ENCODE results near the gene NTRK2.
A peak's percentile ranks its signal among the peaks of the same experiment; 100 is the strongest.

The NTRK2 gene

DNA sequence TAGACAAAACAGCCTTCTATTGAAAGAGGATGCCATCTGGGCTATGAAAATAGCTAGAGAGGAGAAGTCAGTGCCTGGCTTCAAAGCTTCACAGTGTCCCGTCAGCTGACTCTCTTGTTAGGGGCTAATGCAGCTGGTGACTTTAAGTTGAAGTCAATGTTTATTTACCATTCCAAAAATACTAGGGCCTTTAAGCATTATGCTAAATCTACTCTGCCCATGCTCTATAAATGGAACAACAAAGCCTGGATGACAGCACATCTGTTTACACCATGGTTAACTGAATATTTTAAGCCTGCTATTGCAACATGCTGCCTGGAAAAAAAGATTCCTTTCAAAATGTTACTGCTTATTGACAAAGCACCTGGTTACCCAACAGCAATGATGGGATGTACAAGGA, 309.1 kb downstream of the NTRK2 start:
- H3K27me3 ChIP-seq, result no peaks in the 10 kb centered on the region
- no peak overlapping the region for H3K27ac ChIP-seq
- peaks cover 0 to 7% (median 0%) of the 10 kb centered on the region in 11 experiments; a peak in 1 of 22 replicates for H3K9me3 ChIP-seq (replicated peaks in 1 of 11)
- no peaks in the 10 kb centered on the region for H4K20me1 ChIP-seq
- no peak overlapping the region for H3K9ac ChIP-seq
- H3K4me1 ChIP-seq, result peaks cover 0 to 8% (median 0%) of the 10 kb centered on the region in 10 experiments; a peak in 1 of 20 replicates
- TF ChIP-seq Cebpa-rat (IDR thresholded peaks at IDR 0.05), result no peak
- no peaks in the 10 kb centered on the region for H3K36me3 ChIP-seq
- peak overlapping the region in 2 of 11 experiments; percentile 3 to 14; a peak in 2 of 22 replicates for H3K4me2 ChIP-seq
- no peak overlapping the region for H3K4me3 ChIP-seq

DNA sequence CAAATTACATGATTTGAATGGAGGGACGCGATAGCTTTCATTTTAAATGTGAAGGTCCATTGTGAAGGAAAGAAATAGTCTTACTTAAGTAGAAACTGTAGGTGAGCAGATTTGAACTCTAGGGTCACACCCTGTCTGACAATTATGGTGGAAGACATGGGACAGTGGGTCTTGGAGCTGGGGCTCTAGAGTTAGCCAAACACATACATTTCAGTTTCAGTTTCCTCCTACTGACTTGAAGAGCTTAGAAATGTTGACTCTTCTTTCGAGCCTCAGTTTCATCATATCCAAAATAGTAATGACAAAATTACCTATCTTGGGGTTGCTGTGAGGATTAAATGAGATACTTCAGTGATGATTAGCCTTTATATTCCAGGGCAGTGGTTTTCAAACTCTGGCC, 314.2 kb downstream of the NTRK2 start:
- no peak for TF ChIP-seq Cebpa-rat (IDR thresholded peaks at IDR 0.05)
- Histone ChIP-seq H3K27me3 (no peaks in the 10 kb centered on the region), H3K9me3 (replicated peaks in 1 of 11) (no peaks in the 10 kb centered on the region), H3K36me3 (no peaks in the 10 kb centered on the region), H3K27ac (no peak overlapping the region), H3K4me2 (no peak overlapping the region), H4K20me1 (no peaks in the 10 kb centered on the region), H3K9ac (no peak overlapping the region), H3K4me1 (0 out of 20 replicates have a peak, but pooled peaks cover 0 to under 1% (median 0%) of the 10 kb centered on the region in 10 experiments), H3K4me3 (no peak overlapping the region)

DNA sequence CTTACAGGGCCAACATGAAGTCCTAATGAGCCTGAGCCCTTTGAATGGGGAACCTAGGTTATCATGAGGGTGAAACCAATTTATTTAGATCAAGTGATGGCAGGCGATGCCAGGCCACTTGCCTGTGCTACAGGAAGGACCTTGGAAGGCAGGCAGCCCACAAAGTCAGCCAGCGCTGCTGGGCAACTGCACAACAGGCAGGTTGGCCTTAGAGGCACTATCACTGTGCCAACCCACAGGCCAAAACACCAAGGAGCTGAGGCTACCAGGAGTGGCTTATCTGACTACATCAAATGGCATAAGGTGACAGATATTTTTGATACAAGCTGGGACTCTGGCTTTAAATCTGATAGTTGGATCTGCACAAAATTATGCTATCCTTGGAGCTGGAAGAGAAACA, 319.1 kb downstream of the NTRK2 start:
- Histone ChIP-seq H3K4me3 (no peak overlapping the region), H3K27me3 (no peaks in the 10 kb centered on the region), H3K36me3 (no peaks in the 10 kb centered on the region), H4K20me1 (no peaks in the 10 kb centered on the region), H3K4me2 (no peak overlapping the region), H3K4me1 (no peaks in the 10 kb centered on the region), H3K9me3 (replicated peaks in 1 of 11) (no peaks in the 10 kb centered on the region), H3K27ac (no peak overlapping the region), H3K9ac (no peak overlapping the region)
- TF ChIP-seq Cebpa-rat (IDR thresholded peaks at IDR 0.05), result no peak

DNA sequence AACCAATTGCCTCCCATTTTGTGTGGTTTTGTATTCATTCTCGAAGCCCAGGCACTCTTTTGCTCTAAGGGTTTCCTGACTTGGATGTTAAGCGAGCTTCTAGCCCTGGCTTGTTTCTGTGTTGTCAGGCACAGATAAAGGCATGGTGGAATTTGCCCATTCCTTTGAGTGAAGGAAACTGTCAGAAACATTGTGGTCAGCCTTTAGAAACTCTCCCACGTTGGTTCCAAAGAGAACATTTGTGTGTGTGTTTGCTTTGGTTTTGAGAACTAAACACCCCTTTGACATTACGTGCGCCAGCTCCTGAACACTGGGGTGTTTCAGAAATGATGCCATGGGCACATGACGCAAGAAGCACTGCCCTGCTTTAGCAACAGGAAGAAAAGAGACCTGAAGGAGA, 320.9 kb downstream of the NTRK2 start:
- TF ChIP-seq Cebpa-rat (IDR thresholded peaks at IDR 0.05), result no peak
- Histone ChIP-seq H3K27me3 (no peaks in the 10 kb centered on the region), H4K20me1 (no peaks in the 10 kb centered on the region), H3K4me1 (no peaks in the 10 kb centered on the region), H3K9ac (no peak overlapping the region), H3K4me3 (no peak overlapping the region), H3K36me3 (no peaks in the 10 kb centered on the region), H3K4me2 (no peak overlapping the region), H3K27ac (no peak overlapping the region), H3K9me3 (replicated peaks in 1 of 11) (no peaks in the 10 kb centered on the region)

DNA sequence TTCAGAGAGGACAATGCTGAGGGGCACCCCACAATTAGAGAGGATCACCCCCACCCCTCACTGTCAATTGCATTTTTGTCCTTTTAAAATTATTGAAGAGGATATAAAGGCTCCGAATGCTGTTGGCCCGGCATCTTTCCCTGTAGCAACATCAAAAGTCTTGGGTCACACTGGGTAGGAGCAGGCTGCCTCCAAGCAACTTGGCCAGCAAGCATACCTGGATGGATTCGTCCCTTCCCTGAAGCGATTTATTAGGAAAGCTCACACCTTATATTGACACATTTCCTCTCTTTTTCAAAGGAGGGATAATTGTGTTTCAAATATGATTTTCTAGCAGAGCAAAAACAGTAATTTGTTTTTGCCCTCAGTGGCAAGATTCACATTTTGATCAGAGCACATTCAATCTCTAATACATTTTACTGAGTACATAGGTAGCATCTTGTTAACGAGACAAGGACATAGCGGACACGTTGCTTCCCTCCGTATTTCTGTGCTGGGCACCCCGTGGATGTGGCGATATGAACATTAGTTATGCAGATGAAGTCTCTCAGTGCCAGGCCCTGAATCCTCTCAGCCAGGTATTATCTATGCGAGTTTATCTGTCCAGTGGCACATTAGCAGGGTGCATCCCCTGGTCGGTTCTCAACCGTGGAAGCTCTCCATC, 321.5 kb downstream of the NTRK2 start:
- Histone ChIP-seq H3K4me1 (no peaks in the 10 kb centered on the region), H3K9me3 (replicated peaks in 1 of 11) (no peaks in the 10 kb centered on the region), H3K27me3 (no peaks in the 10 kb centered on the region), H3K27ac (no peak overlapping the region), H4K20me1 (no peaks in the 10 kb centered on the region), H3K4me2 (no peak overlapping the region), H3K4me3 (no peak overlapping the region), H3K36me3 (no peaks in the 10 kb centered on the region), H3K9ac (no peak overlapping the region)
- no peak for TF ChIP-seq Cebpa-rat (IDR thresholded peaks at IDR 0.05)

DNA sequence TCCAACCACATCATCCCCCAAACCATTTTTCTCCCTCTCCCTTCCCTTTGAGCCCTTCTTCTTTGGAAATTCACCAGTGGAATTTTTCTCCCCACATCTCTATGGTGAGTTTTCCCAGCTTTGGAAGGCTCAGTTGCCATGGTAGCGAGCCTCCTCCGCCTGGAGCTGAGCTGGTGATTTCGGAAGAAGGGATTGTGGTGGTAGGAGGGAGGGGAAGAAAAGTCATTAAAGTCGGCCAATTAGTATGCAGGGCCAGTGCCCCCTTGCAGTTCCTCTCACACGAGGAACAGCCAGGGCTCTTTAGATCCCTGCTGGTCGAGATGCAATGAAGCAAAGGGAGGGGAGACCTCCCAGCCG, 322.0 kb downstream of the NTRK2 start:
- Histone ChIP-seq H3K4me3 (no peak overlapping the region), H4K20me1 (no peaks in the 10 kb centered on the region), H3K27ac (no peak overlapping the region), H3K4me1 (no peaks in the 10 kb centered on the region), H3K36me3 (no peaks in the 10 kb centered on the region), H3K9me3 (replicated peaks in 1 of 11) (no peaks in the 10 kb centered on the region), H3K4me2 (no peak overlapping the region), H3K27me3 (no peaks in the 10 kb centered on the region), H3K9ac (no peak overlapping the region)
- no peak for TF ChIP-seq Cebpa-rat (IDR thresholded peaks at IDR 0.05)

DNA sequence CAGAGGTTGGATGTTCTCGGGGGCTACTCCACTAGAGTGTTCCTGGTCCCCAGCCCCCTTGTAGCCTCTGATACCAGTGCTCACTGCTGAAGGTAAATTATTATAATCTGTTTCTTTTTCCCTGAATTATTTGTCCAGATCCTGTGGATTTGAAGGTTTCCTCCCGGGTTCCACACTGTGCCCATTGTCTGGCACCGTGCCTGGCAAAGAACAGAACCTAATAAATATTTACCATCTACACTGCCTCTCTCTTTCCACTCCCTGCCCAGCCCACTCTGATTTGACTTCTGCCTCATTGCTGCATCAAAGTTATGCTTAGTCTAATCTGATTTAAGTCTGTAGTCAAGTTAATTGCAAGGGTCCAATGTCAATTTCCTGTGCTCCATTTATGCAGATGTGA, 322.9 kb downstream of the NTRK2 start:
- no peaks in the 10 kb centered on the region for H4K20me1 ChIP-seq
- no peaks in the 10 kb centered on the region for H3K36me3 ChIP-seq
- no peaks in the 10 kb centered on the region for H3K9me3 ChIP-seq (replicated peaks in 1 of 11)
- no peak for TF ChIP-seq Cebpa-rat (IDR thresholded peaks at IDR 0.05)
- H3K4me2 ChIP-seq, result no peak overlapping the region
- no peaks in the 10 kb centered on the region for H3K4me1 ChIP-seq
- no peak overlapping the region for H3K9ac ChIP-seq
- H3K4me3 ChIP-seq, result no peak overlapping the region
- no peak overlapping the region for H3K27ac ChIP-seq
- no peaks in the 10 kb centered on the region for H3K27me3 ChIP-seq

DNA sequence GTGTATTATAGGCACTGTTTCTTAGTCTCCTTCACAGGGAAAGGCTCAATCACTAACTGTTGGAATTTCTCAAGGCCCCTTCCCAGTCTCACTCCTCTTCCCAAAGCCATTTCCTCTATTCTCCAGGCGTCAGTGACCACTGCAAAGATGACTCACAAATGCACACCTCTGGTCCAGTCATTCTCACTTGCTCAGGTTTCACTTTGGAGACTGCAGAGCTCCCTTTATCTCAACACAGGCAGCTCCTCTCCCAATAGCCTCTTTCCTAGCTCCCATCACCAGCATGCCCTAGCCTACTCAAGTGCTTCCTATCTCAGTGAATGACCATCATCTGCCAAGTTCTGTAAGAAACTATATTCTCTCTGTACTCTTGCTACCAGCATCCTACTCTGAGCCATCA, 323.6 kb downstream of the NTRK2 start:
- no peak overlapping the region for H3K27ac ChIP-seq
- H3K36me3 ChIP-seq, result no peaks in the 10 kb centered on the region
- no peaks in the 10 kb centered on the region for H4K20me1 ChIP-seq
- no peaks in the 10 kb centered on the region for H3K4me1 ChIP-seq
- H3K9ac ChIP-seq, result no peak overlapping the region
- no peaks in the 10 kb centered on the region for H3K9me3 ChIP-seq (replicated peaks in 1 of 11)
- no peaks in the 10 kb centered on the region for H3K27me3 ChIP-seq
- H3K4me3 ChIP-seq, result no peak overlapping the region
- H3K4me2 ChIP-seq, result no peak overlapping the region
- TF ChIP-seq Cebpa-rat (IDR thresholded peaks at IDR 0.05), result no peak

DNA sequence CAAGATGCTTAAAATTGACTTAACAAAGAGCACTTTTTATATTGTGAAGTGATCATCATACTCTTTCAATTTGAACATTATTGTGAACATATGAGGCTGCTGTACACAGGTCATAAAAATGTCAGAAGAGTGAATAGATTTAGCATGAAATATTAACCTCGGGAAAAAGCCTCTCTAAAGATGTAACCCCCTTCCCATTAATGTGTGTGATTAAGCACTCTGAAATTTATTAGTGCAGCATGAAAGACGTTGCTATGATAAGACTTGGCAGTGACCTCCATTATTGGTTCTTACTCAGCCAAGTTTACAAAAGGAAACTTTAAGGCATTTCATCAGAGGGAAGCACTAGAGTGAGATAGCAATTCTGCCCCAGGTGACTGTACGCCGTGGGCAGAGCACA, 326.5 kb downstream of the NTRK2 start:
- Histone ChIP-seq H4K20me1 (no peaks in the 10 kb centered on the region), H3K4me3 (no peak overlapping the region), H3K9me3 (replicated peaks in 1 of 11) (peaks cover 8 to 16% (median 10%) of the 10 kb centered on the region in 11 experiments; a peak in 21 of 22 replicates), H3K36me3 (no peaks in the 10 kb centered on the region), H3K4me1 (no peaks in the 10 kb centered on the region), H3K4me2 (no peak overlapping the region), H3K27me3 (no peaks in the 10 kb centered on the region), H3K9ac (no peak overlapping the region), H3K27ac (no peak overlapping the region)
- TF ChIP-seq Cebpa-rat (IDR thresholded peaks at IDR 0.05), result no peak

DNA sequence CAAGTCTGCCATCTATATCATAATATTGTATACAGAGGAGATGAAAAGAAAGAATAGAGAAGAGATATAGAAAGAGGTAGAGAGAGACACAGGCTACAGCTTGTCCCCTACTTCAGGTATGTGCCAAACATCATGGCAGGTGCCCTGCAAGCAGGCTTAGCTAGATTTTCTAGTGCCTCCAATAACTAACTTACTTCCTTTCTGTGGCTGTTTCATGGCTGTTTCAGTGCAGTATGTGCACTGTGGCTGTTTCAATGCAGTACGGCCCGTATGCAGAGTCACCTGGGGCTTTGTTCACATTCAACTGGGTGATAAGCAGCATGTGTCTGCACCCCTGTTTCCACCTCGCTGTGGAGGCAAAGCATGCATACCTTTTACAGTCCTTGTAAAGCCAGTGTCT, 327.2 kb downstream of the NTRK2 start:
- Histone ChIP-seq H3K4me1 (no peaks in the 10 kb centered on the region), H4K20me1 (no peaks in the 10 kb centered on the region), H3K4me2 (no peak overlapping the region), H3K9me3 (replicated peaks in 1 of 11) (peaks cover 15 to 21% (median 17%) of the 10 kb centered on the region in 11 experiments; a peak in 21 of 22 replicates), H3K9ac (no peak overlapping the region), H3K27me3 (no peaks in the 10 kb centered on the region), H3K27ac (no peak overlapping the region), H3K4me3 (no peak overlapping the region), H3K36me3 (no peaks in the 10 kb centered on the region)
- TF ChIP-seq Cebpa-rat (IDR thresholded peaks at IDR 0.05), result no peak

Data from BLaER1 treated with 17β-estradiol and CSF1 and Interleukin-3, amounts not matched to agents 10 nM and 100 nM (cell line).